ENCODE results near the gene ERFE.

The ERFE gene

DNA sequence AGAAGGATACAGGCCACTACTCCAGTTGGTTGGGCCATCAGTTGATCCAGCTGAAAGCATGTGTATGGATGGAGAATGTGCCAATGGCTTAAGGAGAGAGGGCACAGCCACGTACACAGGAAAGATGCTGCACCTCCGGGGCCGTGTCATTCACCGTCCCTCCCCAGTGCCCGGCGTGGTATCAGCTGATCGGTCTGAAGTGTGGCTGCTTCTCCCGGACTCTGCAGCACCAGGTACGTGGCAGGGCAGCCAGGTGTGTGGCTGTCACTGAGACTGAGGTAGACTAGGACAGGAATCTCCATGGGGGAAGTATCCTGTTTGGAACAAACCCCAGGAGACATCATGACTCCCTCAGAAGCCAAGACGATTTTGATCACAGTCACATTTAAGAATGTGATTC, 4.2 kb upstream of the ERFE start:
- TF ChIP-seq CTCF (IDR thresholded peaks at IDR 0.05), result no peak

DNA sequence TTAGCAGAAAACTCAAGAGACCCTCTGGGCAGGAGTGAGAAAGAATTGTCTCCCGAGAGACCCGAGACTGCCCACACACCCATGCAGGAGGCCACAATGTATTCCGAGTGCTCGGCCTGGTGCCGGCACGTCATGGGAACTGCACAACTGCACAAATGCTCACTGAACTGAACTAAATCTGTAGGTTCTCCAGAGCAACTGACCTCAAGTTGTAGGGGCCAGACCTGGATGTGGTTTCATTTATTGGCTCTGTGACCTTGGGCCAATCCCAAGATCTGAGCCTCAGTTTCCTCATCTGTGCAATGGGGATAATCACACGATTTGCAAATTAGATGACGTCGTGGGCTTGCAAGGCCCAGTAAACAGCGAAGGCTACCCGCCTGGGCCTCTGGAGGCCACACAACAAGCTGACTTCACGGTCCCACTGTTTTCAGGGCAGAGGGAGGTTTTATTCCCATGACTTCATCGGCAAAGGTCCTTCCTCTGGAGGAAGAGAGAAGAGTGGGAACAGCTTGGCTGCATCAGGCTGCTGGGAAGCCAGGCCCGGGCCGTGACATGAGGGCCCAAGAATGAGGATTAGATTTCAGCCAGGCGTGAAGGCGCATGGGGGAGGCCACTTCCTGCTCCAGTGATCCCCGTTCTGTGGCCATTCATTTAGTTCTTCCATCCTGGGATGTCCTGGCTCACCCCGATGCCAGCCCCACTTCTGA, 3.6 kb upstream of the ERFE start:
- TF ChIP-seq CTCF (IDR thresholded peaks at IDR 0.05), result no peak

- no peak for TF ChIP-seq CTCF (IDR thresholded peaks at IDR 0.05)
Observed at GRCh38 chr2:238155761-238156694, 2.7 kb upstream of the ERFE start.

- no peak for TF ChIP-seq CTCF (IDR thresholded peaks at IDR 0.05)
Observed at GRCh38 chr2:238157506-238158017, 1.2 kb upstream of the ERFE start.

DNA sequence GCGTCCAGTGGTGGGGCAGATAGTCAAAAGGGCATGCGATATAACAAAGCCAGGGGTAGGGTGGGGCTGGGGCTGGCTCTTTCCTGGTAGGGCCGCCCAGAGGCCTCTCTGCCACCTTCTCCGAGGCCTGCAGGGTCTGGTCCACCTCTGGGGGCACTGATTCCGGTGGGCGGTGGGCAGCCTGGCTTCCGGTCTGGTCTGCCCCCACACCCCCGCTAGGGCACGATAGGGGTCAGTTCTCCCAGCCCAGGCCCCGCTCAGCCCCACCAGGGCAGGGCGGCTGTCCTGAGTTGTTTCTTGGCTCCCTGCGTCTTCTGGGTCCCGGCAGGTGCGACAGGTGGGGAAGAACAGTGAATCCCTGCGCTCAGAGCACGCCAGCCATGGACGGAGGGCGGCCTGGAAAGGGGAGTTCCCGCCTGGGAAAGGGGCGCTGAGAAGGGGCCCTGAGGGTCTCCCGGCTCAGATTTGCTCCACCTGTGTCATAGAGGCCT, 707 bp upstream of the ERFE start:
- TF ChIP-seq CTCF (IDR thresholded peaks at IDR 0.05), result no peak

DNA sequence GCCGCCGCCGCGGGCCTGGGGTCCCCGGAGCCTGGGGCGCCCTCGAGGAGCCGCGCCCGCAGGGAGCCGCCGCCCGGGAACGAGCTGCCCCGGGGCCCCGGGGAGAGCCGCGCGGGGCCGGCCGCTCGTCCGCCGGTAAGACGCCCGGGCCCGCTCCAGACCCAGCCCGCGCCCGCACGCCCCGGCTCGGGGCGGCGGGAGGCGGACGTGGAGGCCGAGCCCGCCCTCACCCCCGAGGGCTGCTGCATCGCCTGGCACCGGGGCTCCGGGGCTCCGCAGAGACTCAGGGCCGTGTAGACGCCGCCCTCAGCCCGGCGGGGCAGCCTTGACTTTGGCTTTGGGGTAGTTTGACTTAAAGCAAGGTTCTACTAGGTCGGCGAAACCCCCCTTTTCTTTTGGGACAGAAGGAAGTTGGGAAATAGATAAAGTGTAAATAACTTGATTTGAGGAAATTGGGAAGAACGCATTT, 335 bp downstream of the ERFE start:
- no peak; the same call in 1 of the 2 replicates for TF ChIP-seq CTCF (IDR thresholded peaks at IDR 0.05)

DNA sequence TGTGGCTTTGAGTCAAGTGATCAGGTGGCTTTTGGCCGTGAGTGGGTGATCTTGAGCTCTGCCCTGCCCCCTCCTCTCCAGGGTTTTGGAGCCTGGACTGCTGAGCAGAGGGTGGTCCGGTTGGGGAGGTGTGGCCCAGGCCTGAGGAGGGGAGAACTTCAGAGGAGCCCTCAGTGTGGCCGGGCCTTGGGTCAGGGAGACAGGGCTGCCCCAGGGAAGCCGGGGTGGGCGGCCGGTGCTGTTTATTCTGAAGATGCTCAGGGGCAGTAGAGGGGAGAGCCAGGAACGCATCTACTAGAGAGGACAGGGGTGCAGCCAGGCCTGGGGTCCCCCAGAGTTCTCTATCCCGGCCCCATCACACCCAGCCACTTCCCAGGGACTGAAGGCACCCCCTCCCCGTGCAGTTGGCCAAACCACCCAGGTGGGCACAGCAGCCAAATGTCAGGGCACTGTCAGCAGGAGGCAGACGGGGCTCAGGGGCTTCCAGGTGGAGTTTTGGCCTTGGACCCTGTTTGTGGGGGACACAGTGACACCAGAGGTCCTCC, 963 bp downstream of the ERFE start:
- TF ChIP-seq CTCF (IDR thresholded peaks at IDR 0.05), result no peak

Data from LNCAP (cell line).